CD8-positive, alpha-beta memory T cell (primary cell): Measurements from ENCODE around the gene TRIM24. TPM values are rescaled to one million over a fixed set of nuclear protein-coding genes. Genes with fewer than 3 reads are reported as not detected.

Source experiments
- CTCF ChIA-PET: fragments of 350-600 bp; sonication (Branson Sonifier 250); formaldehyde crosslinking; loops from one replicate; lab custom pipeline; 2021; ENCODE audit warnings: antibody characterized with exemption; lab: Charles Lee
- POLR2A ChIA-PET: fragments of 350-600 bp; sonication (Branson Sonifier 250); formaldehyde crosslinking; loops from one replicate; lab custom pipeline; 2021; ENCODE audit warnings: antibody characterized with exemption; lab: Charles Lee
- DNase-seq, 5 donors: peaks; one replicate each; pipeline versions ENCODE4 v3.0.0 to v3.0.0-alpha.2; 2020 to 2022; ENCODE audit warnings: mixed read lengths in 1 of 5
- H3K27ac ChIP-seq: one replicate; pipeline ENCODE4 v1.7.0; 2013; ENCODE audit warnings: low read depth, mild to moderate bottlenecking, low read length, moderate library complexity
- H3K27me3 ChIP-seq: 2 replicates; pipeline ENCODE4 v1.7.0; 2013; ENCODE audit warnings: low read length, mild to moderate bottlenecking; ENCODE audit not compliant: insufficient read depth, poor library complexity, severe bottlenecking
- H3K36me3 ChIP-seq: 2 replicates; pipeline ENCODE4 v1.7.0; 2013; ENCODE audit warnings: mild to moderate bottlenecking, low read length, moderate library complexity; ENCODE audit not compliant: insufficient read depth
- H3K4me1 ChIP-seq: 2 replicates; pipeline ENCODE4 v1.7.0; 2013; ENCODE audit warnings: mild to moderate bottlenecking, low read length, moderate library complexity; ENCODE audit not compliant: insufficient read depth
- H3K4me3 ChIP-seq: 2 replicates; pipeline ENCODE4 v1.7.0; 2013; ENCODE audit warnings: mild to moderate bottlenecking, low read length
- H3K9me3 ChIP-seq: 2 replicates; pipeline ENCODE4 v1.7.0; 2013; ENCODE audit warnings: mild to moderate bottlenecking, low read length
- H3K27ac Mint-ChIP-seq, 8 donors: one replicate each; pipeline ENCODE4 v1.8.0; 2020 to 2021; ENCODE audit warnings: mixed read lengths in 8 of 8, mild to moderate bottlenecking in 6 of 8, inconsistent platforms in 3 of 8, moderate library complexity in 3 of 8
- H3K27me3 Mint-ChIP-seq, 2 donors: one replicate each; pipeline ENCODE4 v1.8.0; 2020 to 2021; ENCODE audit warnings: mixed read lengths in 2 of 2, mild to moderate bottlenecking in 1 of 2, moderate library complexity in 1 of 2
- H3K36me3 Mint-ChIP-seq, 3 donors: one replicate each; pipeline ENCODE4 v1.8.0; 2020 to 2021; ENCODE audit warnings: mixed read lengths in 3 of 3, inconsistent platforms in 1 of 3, mild to moderate bottlenecking in 1 of 3
- H3K4me1 Mint-ChIP-seq, 3 donors: one replicate each; pipeline ENCODE4 v1.8.0; 2020 to 2021; ENCODE audit warnings: mixed read lengths in 3 of 3, inconsistent platforms in 1 of 3, mild to moderate bottlenecking in 1 of 3
- H3K4me3 Mint-ChIP-seq, 7 donors: one replicate each; pipeline ENCODE4 v1.8.0; 2020 to 2021; ENCODE audit warnings: mixed read lengths in 7 of 7, mild to moderate bottlenecking in 6 of 7, moderate library complexity in 4 of 7, inconsistent platforms in 2 of 7
- H3K9me3 Mint-ChIP-seq, 5 donors: one replicate each; pipeline ENCODE4 v1.8.0; 2020 to 2022; ENCODE audit warnings: mixed read lengths in 5 of 5, mild to moderate bottlenecking in 3 of 5, moderate library complexity in 2 of 5, inconsistent platforms in 1 of 5
- polyA plus RNA-seq: library from polyadenylated mRNA; unstranded; fragments of 300-500 nt; fragmentation: Illumina TruSeq; gene quantifications from one replicate; pipeline ENCODE4 v1.2.3, GENCODE V29; 2021
- total RNA-seq, 2 experiments: library from RNA; stranded (reverse); gene quantifications; one replicate each; pipeline ENCODE4 v1.2.3, GENCODE V29; 2021

TRIM24 gene
- total and polyA plus RNA-seq, 3 experiments from 2014 or later = 8.4 to 16.3 (median 15.2) TPM

DNA sequence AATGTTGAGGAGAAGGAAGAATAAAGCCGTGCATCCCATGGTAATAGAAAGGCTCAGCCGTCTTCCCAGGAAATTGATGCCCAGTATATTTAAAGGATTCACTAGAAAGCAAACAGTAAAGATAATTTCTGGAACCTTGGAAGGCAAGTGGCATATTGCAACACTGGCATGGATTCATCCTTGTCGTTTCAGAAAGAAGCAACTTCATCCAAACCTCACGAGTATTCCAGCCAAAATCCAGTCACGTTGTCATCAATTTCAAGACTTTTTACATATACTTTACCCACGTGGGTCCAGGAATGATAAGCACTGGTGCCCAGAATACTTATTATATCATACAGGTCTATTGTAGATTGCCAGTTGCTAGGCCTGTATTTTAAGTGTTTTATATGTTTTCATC lies 167.3 kb downstream of the TRIM24 start:
- CTCF ChIA-PET = no interaction called here
- Mint-ChIP-seq H3K4me1 (peaks cover 23 to 28% (median 27%) of the 10 kb centered on the region in 3 donors), H3K27me3 (peaks cover 13 to 15% of the 10 kb centered on the region in 2 donors), H3K4me3 (no peak overlapping the region), H3K9me3 (no peaks in the 10 kb centered on the region), H3K36me3 (peaks cover 0 to 5% (median 0%) of the 10 kb centered on the region in 3 donors), H3K27ac (no peak overlapping the region)
- Histone ChIP-seq H3K36me3 (no peaks in the 10 kb centered on the region), H3K9me3 (no peaks in the 10 kb centered on the region), H3K4me3 (no peak overlapping the region), H3K4me1 (peaks cover 29% of the 10 kb centered on the region), H3K27ac (no peak overlapping the region), H3K27me3 (no peaks in the 10 kb centered on the region)
- POLR2A ChIA-PET = no interaction called here
- no peak for DNase-seq

DNA sequence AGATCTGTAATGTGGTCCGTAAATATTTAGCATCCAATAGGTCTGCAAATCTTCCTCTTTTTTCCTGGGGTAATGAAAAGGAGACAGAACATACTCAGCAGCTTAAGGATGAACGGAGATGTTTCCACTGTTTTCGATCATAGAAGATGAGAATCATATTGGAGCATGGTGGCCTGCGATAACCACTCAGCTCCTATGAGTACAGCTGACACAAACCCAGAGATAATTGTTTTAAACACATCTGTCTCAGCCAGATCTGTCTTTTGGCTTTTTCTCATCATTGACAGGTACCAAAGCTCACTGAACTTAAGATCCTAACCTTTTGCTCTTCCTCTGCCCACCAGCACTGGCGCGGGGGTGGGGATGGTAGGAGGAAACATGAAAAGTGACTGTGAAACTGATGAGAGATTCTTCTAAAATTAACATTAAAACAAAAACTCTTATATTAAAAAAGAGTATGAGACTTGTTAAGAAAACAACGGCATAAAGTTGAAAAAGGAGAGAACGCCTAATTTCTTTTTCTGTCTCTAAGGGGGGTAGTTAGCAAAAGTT lies 170.1 kb downstream of the TRIM24 start:
- Histone ChIP-seq H3K27me3 (no peaks in the 10 kb centered on the region), H3K9me3 (no peaks in the 10 kb centered on the region), H3K27ac (no peak overlapping the region), H3K36me3 (no peaks in the 10 kb centered on the region), H3K4me1 (peaks cover 17% of the 10 kb centered on the region), H3K4me3 (no peak overlapping the region)
- Mint-ChIP-seq H3K36me3 (peaks cover 0 to 5% (median 0%) of the 10 kb centered on the region in 3 donors), H3K9me3 (no peaks in the 10 kb centered on the region), H3K4me3 (no peak overlapping the region), H3K27ac (no peak overlapping the region), H3K4me1 (peaks cover 15 to 18% (median 17%) of the 10 kb centered on the region in 3 donors), H3K27me3 (peaks cover 17 to 21% of the 10 kb centered on the region in 2 donors)
- ChIA-PET CTCF (no interaction called here), POLR2A (no interaction called here)
- no peak for DNase-seq

DNA sequence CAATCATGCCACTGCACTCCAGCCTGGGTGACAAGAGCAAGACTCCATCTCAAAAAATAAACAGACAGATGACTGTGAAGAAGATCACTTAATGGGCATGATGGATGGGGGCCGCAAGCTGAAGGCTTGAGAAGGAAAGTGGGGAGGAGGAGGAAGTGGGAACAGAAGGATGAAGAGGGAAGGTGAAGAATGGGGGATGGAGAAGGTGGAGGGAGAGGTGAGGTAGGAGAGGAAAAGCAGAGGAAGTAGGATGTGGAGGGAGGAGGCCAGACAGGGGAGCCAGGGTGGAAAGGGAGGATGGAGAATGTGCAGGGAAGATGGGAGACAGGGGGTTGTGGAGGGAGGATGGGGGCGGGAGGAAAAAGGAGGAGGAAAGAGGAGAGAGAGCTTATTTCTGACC lies 172.3 kb downstream of the TRIM24 start:
- ChIA-PET POLR2A (no interaction called here), CTCF (no interaction called here)
- peak overlapping the region in 1 of 8 donors; percentile 85 for H3K27ac Mint-ChIP-seq
- H3K4me1 Mint-ChIP-seq = no peaks in the 10 kb centered on the region
- no peaks in the 10 kb centered on the region for H3K9me3 Mint-ChIP-seq
- peaks cover 15 to 21% of the 10 kb centered on the region in 2 donors for H3K27me3 Mint-ChIP-seq
- no peak for DNase-seq
- no peak overlapping the region for H3K4me3 Mint-ChIP-seq
- H3K4me1 ChIP-seq = no peaks in the 10 kb centered on the region
- H3K36me3 Mint-ChIP-seq = peaks cover 0 to 5% (median 0%) of the 10 kb centered on the region in 3 donors
- H3K27ac ChIP-seq = no peak overlapping the region
- H3K27me3 ChIP-seq = no peaks in the 10 kb centered on the region
- no peaks in the 10 kb centered on the region for H3K36me3 ChIP-seq
- H3K9me3 ChIP-seq = no peaks in the 10 kb centered on the region
- no peak overlapping the region for H3K4me3 ChIP-seq

DNA sequence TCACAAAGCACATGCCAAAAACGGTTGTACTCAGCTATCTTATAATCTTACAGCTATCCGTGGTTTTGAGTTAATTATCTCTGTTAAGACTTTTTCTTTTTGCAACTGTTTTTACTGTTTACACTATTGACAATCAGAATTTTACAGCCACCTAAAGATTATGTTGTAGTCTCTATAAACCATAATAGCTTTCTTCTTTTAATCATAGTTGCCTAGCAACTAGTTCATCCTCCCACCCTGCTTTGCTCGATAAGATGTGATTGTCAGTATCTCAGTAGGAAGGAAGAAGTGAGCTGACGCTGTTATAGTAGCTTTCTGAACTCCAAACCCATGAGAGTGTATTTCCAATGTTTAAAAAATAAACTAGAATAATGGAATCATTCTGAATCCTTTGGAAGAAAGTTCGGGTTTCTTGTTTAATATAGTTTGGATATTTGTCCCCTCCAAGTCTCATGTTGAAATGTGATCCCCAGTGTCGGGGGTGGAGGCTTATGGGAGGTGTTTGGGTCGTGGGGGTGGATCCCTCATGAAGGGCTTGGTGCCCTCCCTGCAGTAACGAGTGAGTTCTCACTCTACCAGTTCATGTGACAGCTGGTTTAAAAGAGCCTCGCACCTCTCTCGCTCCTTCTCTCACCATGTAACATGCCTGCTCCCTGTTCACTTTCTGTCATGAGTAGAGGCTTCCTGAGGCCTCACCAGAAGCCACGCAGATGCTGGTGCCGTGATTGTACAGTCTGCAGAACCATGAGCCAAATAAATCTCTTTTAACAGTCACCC lies 173.0 kb downstream of the TRIM24 start:
- Mint-ChIP-seq H3K9me3 (no peaks in the 10 kb centered on the region), H3K36me3 (peaks cover 0 to 5% (median 0%) of the 10 kb centered on the region in 3 donors), H3K27me3 (peaks cover 15 to 21% of the 10 kb centered on the region in 2 donors), H3K4me1 (no peaks in the 10 kb centered on the region), H3K27ac (no peak overlapping the region), H3K4me3 (no peak overlapping the region)
- ChIA-PET POLR2A (no interaction called here), CTCF (no interaction called here)
- Histone ChIP-seq H3K9me3 (no peaks in the 10 kb centered on the region), H3K4me1 (no peaks in the 10 kb centered on the region), H3K27me3 (no peaks in the 10 kb centered on the region), H3K36me3 (no peaks in the 10 kb centered on the region), H3K4me3 (no peak overlapping the region), H3K27ac (no peak overlapping the region)
- DNase-seq = no peak

Other genes starting within 250 kb of the TRIM24 start
- not detected for gene SVOPL, start 241.1 kb downstream of the TRIM24 start, total RNA-seq
- not detected for gene SVOPL, start 241.1 kb downstream of the TRIM24 start, polyA plus RNA-seq